H1 (cell line): ENCODE measurements around the gene TUBGCP4. TPM values are rescaled to one million over a fixed set of nuclear protein-coding genes. Genes with fewer than 3 reads are reported as not detected.

Experiments
- CTCF ChIA-PET: fragments of 300-600 bp; sonication (Branson Sonifier 250); formaldehyde crosslinking; loops from one replicate; lab custom pipeline; 2021; ENCODE audit not compliant: partially characterized antibody; lab: Charles Lee
- POLR2A ChIA-PET: fragments of 300-600 bp; sonication (Branson Sonifier 250); formaldehyde crosslinking; loops from one replicate; lab custom pipeline; 2021; ENCODE audit warnings: inconsistent platforms; ENCODE audit not compliant: partially characterized antibody; lab: Charles Lee
- DNase-seq, 2 experiments: peaks; one replicate each; pipeline versions ENCODE4 v3.0.0 to v3.0.0-alpha.2; 2010 to 2022; ENCODE audit warnings: low spot score in 2 of 2, low read depth in 1 of 2, mixed read lengths in 1 of 2
- FAIRE-seq: peaks from 2 replicates; lab custom pipeline; 2011; peaks lifted over from hg19 to GRCh38; lab: Jason Lieb, UNC
- H2AFZ ChIP-seq: 2 replicates; pipeline ENCODE4 v1.8.1; 2012; ENCODE audit warnings: low read length, inconsistent platforms
- H2AK5ac ChIP-seq: 2 replicates; pipeline ENCODE4 v1.6.1; 2013; ENCODE audit warnings: low read depth, low read length
- H2BK120ac ChIP-seq: replicated peaks from 2 replicates; pipeline ENCODE3; 2013; ENCODE audit warnings: low read depth, low read length, inconsistent platforms
- H2BK12ac ChIP-seq: 2 replicates; pipeline ENCODE4 v1.6.1; 2013; ENCODE audit warnings: low read depth, low read length
- H2BK15ac ChIP-seq: 2 replicates; pipeline ENCODE4 v1.6.1; 2013; ENCODE audit warnings: low read length
- H2BK20ac ChIP-seq: 2 replicates; pipeline ENCODE4 v1.6.1; 2013; ENCODE audit warnings: low read length
- H2BK5ac ChIP-seq: 2 replicates; pipeline ENCODE4 v1.6.1; 2013; ENCODE audit warnings: low read depth, low read length
- H3K14ac ChIP-seq: 2 replicates; pipeline ENCODE4 v1.6.1; 2013; ENCODE audit warnings: inconsistent platforms; ENCODE audit not compliant: insufficient read length
- H3K18ac ChIP-seq: 2 replicates; pipeline ENCODE4 v1.6.1; 2013; ENCODE audit warnings: low read length; ENCODE audit errors: extremely low read depth
- H3K23ac ChIP-seq: 2 replicates; pipeline ENCODE4 v1.6.1; 2013; ENCODE audit warnings: inconsistent platforms; ENCODE audit not compliant: insufficient read length
- H3K23me2 ChIP-seq: 2 replicates; pipeline ENCODE4 v1.6.1; 2013; ENCODE audit warnings: low read depth, low read length
- H3K27ac ChIP-seq: 2 replicates; pipeline ENCODE4 v1.6.1; 2011; ENCODE audit warnings: low read depth, low read length, inconsistent platforms
- H3K27me3 ChIP-seq, 4 experiments: replicated peaks in 1 of 4; 1 replicate in 1 of 4; 2 replicates in 3 of 4; pipeline versions ENCODE4 v1.6.1 to v1.8.1; 2011 to 2013; ENCODE audit warnings: low read length in 3 of 4, mild to moderate bottlenecking in 3 of 4, inconsistent platforms in 2 of 4, mixed read lengths in 2 of 4, moderate library complexity in 1 of 4; ENCODE audit not compliant: control insufficient read depth in 3 of 4, insufficient read depth in 3 of 4; ENCODE audit errors: extremely low read depth in 1 of 4
- H3K36me3 ChIP-seq, 4 experiments: 2 replicates each; pipeline versions ENCODE4 v1.6.1 to v1.8.1; 2011 to 2013; ENCODE audit warnings: mild to moderate bottlenecking in 4 of 4, low read length in 3 of 4, moderate library complexity in 2 of 4, control low read depth in 1 of 4, inconsistent platforms in 1 of 4; ENCODE audit not compliant: insufficient read depth in 4 of 4, control insufficient read depth in 2 of 4
- H3K4ac ChIP-seq: replicated peaks from 2 replicates; pipeline ENCODE3; 2013; ENCODE audit warnings: low read length, low read depth, mixed read lengths, inconsistent platforms; ENCODE audit not compliant: insufficient read length
- H3K4me1 ChIP-seq, 4 experiments: replicated peaks in 1 of 4; 1 replicate in 1 of 4; 2 replicates in 3 of 4; pipeline versions ENCODE4 v1.6.1 to v1.8.1; 2011 to 2013; ENCODE audit warnings: low read length in 3 of 4, inconsistent platforms in 2 of 4, mixed read lengths in 1 of 4; ENCODE audit not compliant: insufficient read depth in 4 of 4, control insufficient read depth in 3 of 4
- H3K4me2 ChIP-seq, 2 experiments: 2 replicates each; pipeline versions ENCODE4 v1.6.1 to v1.8.1; 2011 to 2013; ENCODE audit warnings: low read depth in 2 of 2, low read length in 2 of 2, control low read depth in 1 of 2, inconsistent platforms in 1 of 2, mild to moderate bottlenecking in 1 of 2; ENCODE audit not compliant: insufficient read depth in 1 of 2
- H3K4me3 ChIP-seq, 4 experiments: fragments of 200-600, 300-600 bp in 1 of 4; sonication (generic), shearing (Covaris generic), sonication (Bioruptor Twin) in 1 of 4; 2 replicates each; pipeline versions ENCODE4 v1.5.1 to v1.8.1; 2011 to 2016; ENCODE audit warnings: low read length in 4 of 4, low read depth in 3 of 4, control low read depth in 2 of 4, inconsistent platforms in 2 of 4, mild to moderate bottlenecking in 2 of 4, mixed read lengths in 1 of 4, moderate library complexity in 1 of 4; ENCODE audit not compliant: insufficient read depth in 2 of 4; ENCODE audit errors: extremely low read depth in 1 of 4
- H3K56ac ChIP-seq: replicated peaks from 2 replicates; pipeline ENCODE3; 2013; ENCODE audit warnings: low read depth, mild to moderate bottlenecking, mixed read lengths, low read length, inconsistent platforms; ENCODE audit not compliant: insufficient read length
- H3K79me1 ChIP-seq: 2 replicates; pipeline ENCODE4 v1.6.1; 2013; ENCODE audit warnings: low read depth, low read length, control low read depth
- H3K79me2 ChIP-seq, 2 experiments: 2 replicates each; pipeline versions ENCODE4 v1.6.1 to v1.8.1; 2012 to 2013; ENCODE audit warnings: low read length in 2 of 2, mild to moderate bottlenecking in 2 of 2, inconsistent platforms in 1 of 2; ENCODE audit not compliant: insufficient read depth in 2 of 2, control insufficient read depth in 1 of 2
- H3K9ac ChIP-seq, 4 experiments: replicated peaks in 1 of 4; 1 replicate in 1 of 4; 2 replicates in 3 of 4; pipeline versions ENCODE4 v1.6.1 to v1.8.1; 2011 to 2013; ENCODE audit warnings: low read depth in 3 of 4, low read length in 3 of 4, control low read depth in 2 of 4, mild to moderate bottlenecking in 2 of 4, moderate library complexity in 2 of 4, inconsistent platforms in 1 of 4; ENCODE audit errors: extremely low read depth in 1 of 4
- H3K9me3 ChIP-seq, 2 experiments: 2 replicates each; pipeline versions ENCODE4 v1.6.1 to v1.8.1; 2012 to 2013; ENCODE audit warnings: mild to moderate bottlenecking in 2 of 2, moderate library complexity in 2 of 2, control low read depth in 1 of 2, inconsistent platforms in 1 of 2, low read depth in 1 of 2, low read length in 1 of 2, mixed read lengths in 1 of 2; ENCODE audit not compliant: insufficient read depth in 2 of 2
- H4K20me1 ChIP-seq, 2 experiments: replicated peaks in 1 of 2; 2 replicates each; pipeline versions ENCODE3 to v1.8.1; 2011 to 2013; ENCODE audit warnings: inconsistent platforms in 2 of 2, low read length in 2 of 2, mild to moderate bottlenecking in 1 of 2; ENCODE audit not compliant: insufficient read depth in 2 of 2, control insufficient read depth in 1 of 2
- H4K5ac ChIP-seq: 2 replicates; pipeline ENCODE4 v1.6.1; 2013; ENCODE audit warnings: low read length, low read depth, mixed read lengths, inconsistent platforms; ENCODE audit not compliant: insufficient read length
- H4K8ac ChIP-seq: 2 replicates; pipeline ENCODE4 v1.8.0; 2013; ENCODE audit warnings: mild to moderate bottlenecking, moderate library complexity, low read length, inconsistent platforms; ENCODE audit not compliant: insufficient read depth; ENCODE audit errors: extremely low read depth
- H4K91ac ChIP-seq: replicated peaks from 2 replicates; pipeline ENCODE3; 2013; ENCODE audit warnings: low read length, mixed read lengths, inconsistent platforms; ENCODE audit not compliant: insufficient read length
- CEBPB ChIP-seq: IDR thresholded peaks from 2 replicates; pipeline ENCODE4 v1.6.1; 2012; ENCODE audit warnings: low read depth, low read length
- CHD2 ChIP-seq: IDR thresholded peaks from 2 replicates; pipeline ENCODE4 v1.6.1; 2012; ENCODE audit warnings: low read length, improper control_type of control experiment
- CTCF ChIP-seq, 3 experiments: IDR thresholded peaks; 1 replicate in 2 of 3; 2 replicates in 1 of 3; pipeline versions ENCODE4 v1.5.1 to v1.6.1; 2011; ENCODE audit warnings: low read length in 3 of 3, mild to moderate bottlenecking in 3 of 3, inconsistent platforms in 2 of 3, low read depth in 1 of 3, moderate library complexity in 1 of 3; ENCODE audit not compliant: insufficient read depth in 1 of 3; ENCODE audit errors: control extremely low read depth in 1 of 3
- GTF2F1 ChIP-seq: IDR thresholded peaks from 2 replicates; pipeline ENCODE4 v1.6.1; 2012; ENCODE audit warnings: low read depth, low read length, improper control_type of control experiment, borderline replicate concordance
- JUND ChIP-seq: IDR thresholded peaks from 2 replicates; pipeline ENCODE4 v1.6.1; 2011; ENCODE audit warnings: mild to moderate bottlenecking, improper control_type of control experiment, low read length
- RAD21 ChIP-seq, 2 experiments: IDR thresholded peaks in 1 of 2; conservative IDR thresholded peaks in 1 of 2; 2 replicates each; pipeline ENCODE4 v1.6.1; 2011; ENCODE audit warnings: low read depth in 2 of 2, low read length in 2 of 2, improper control_type of control experiment in 1 of 2, inconsistent platforms in 1 of 2, mild to moderate bottlenecking in 1 of 2, moderate library complexity in 1 of 2
- TBP ChIP-seq: IDR thresholded peaks from 2 replicates; pipeline ENCODE4 v1.6.1; 2011; ENCODE audit warnings: low read depth, low read length, improper control_type of control experiment
- whole genome bisulfite sequencing, 2 experiments: shearing (Covaris generic) in 1 of 2; methylation state at CpG; one replicate each; pipeline versions ENCODE4 v1.1.6 to v1.1.7; 2013 to 2015; ENCODE audit warnings: low lambda C conversion rate in 2 of 2, mixed read lengths in 2 of 2, inconsistent platforms in 1 of 2, low coverage in 1 of 2, missing lambda C conversion rate in 1 of 2; ENCODE audit not compliant: insufficient replicate concordance in 2 of 2, insufficient coverage in 1 of 2, insufficient read length in 1 of 2; ENCODE audit errors: extremely low coverage in 1 of 2, missing lambda C conversion rate in 1 of 2; 5-methylcytosine and 5-hydroxymethylcytosine counted together
- polyA plus RNA-seq, 7 experiments: library from polyadenylated mRNA; depleted of rRNA in 3 of 7; stranded (reverse) in 5 of 7; unstranded in 2 of 7; fragments of >200 nt in 5 of 7; fragments of 200-250 nt in 2 of 7; gene quantifications; 1 replicate in 5 of 7; 2 replicates in 1 of 7; 4 replicates in 1 of 7; pipeline versions ENCODE4 v1.2.1 to v1.2.3, GENCODE V29; 2011 to 2013; ENCODE audit warnings: missing spikeins in 2 of 7, mixed read lengths in 2 of 7
- total RNA-seq: library from RNA; stranded (reverse); fragmentation: NEBNext Ultra II Directional; extraction: Animal tissue kit (Norgen Biotek cat#: 25700); gene quantifications from 2 replicates; pipeline ENCODE4 v1.2.1, GENCODE V29; 2021

Gene TUBGCP4
- total and polyA plus RNA-seq, 2 of the 8 experiments (the other 6 are each of a cell fraction or from before 2014, with no cell fraction given) = 7.3 to 23.4 TPM

- H4K5ac ChIP-seq = no peak overlapping the region
- no peaks in the 10 kb centered on the region for H3K9me3 ChIP-seq
- H2BK12ac ChIP-seq = no peak overlapping the region
- H3K9ac ChIP-seq = no peak overlapping the region
- H3K14ac ChIP-seq = no peak overlapping the region
- H2BK120ac ChIP-seq = no peak overlapping the region
- TF ChIP-seq TBP (no peak), CEBPB (no peak), RAD21 (IDR thresholded peaks at IDR 0.05 in 1 of 2, conservative IDR thresholded peaks at IDR 0.05 in 1 of 2; ENCODE audit: low read depth in 2 of 2, low read length in 2 of 2) (peak; percentile 22 to 37), GTF2F1 (no peak), CTCF (IDR thresholded peaks at IDR 0.05; ENCODE audit: control extremely low read depth in 1 of 3, insufficient read depth in 1 of 3, low read depth in 1 of 3, low read length in 3 of 3) (peak; percentile 58 to 88 (median 80)), JUND (no peak), CHD2 (no peak)
- FAIRE-seq = peak; percentile 69
- no peak overlapping the region for H2BK5ac ChIP-seq
- no peak overlapping the region for H2BK15ac ChIP-seq
- WGBS, 2 experiments = 88% methylated on average over 13 of the region's 13 CpGs; no CpG with 5 or more reads in 1 of the 2 experiments
- no peak overlapping the region for H2AK5ac ChIP-seq
- no peak overlapping the region for H4K91ac ChIP-seq
- no peak overlapping the region for H2BK20ac ChIP-seq
- H3K79me1 ChIP-seq = peaks cover 2% of the 10 kb centered on the region; the same call in 1 of the 2 replicates
- no peak overlapping the region for H4K8ac ChIP-seq
- no peak overlapping the region for H3K18ac ChIP-seq
- no peak overlapping the region for H2AFZ ChIP-seq
- H3K4me2 ChIP-seq = no peak overlapping the region
- H3K23ac ChIP-seq = no peak overlapping the region
- no peak overlapping the region for H3K4ac ChIP-seq
- H3K27ac ChIP-seq = no peak overlapping the region
- peaks cover 0 to 18% of the 10 kb centered on the region in 2 experiments; a peak in 2 of 4 replicates for H3K79me2 ChIP-seq
- peak in 1 of 2 experiments; percentile 60 for DNase-seq
- no peak overlapping the region for H3K56ac ChIP-seq
- H3K27me3 ChIP-seq = no peaks in the 10 kb centered on the region
- no peaks in the 10 kb centered on the region; the same call in 1 of the 2 replicates for H3K23me2 ChIP-seq
- POLR2A ChIA-PET = no interaction called here
- CTCF ChIA-PET = interaction anchor here (0.6 to 2.2 kb wide), 24 partner anchors 9 to 1069 kb away, joined by 3 to 9 read pairs (median 4); no protein-coding TSS in a partner anchor
- H3K4me1 ChIP-seq = no peaks in the 10 kb centered on the region
- no peak overlapping the region for H3K4me3 ChIP-seq
- H3K36me3 ChIP-seq = peaks cover 0 to 26% (median 9%) of the 10 kb centered on the region in 4 experiments; a peak in 4 of 8 replicates
- H4K20me1 ChIP-seq = peaks cover 2 to 3% of the 10 kb centered on the region in 2 experiments
Measured at GRCh38 chr15:43376017-43376705, 5.3 kb downstream of the TUBGCP4 start.
